Stimulated activated naive B cell treated with anti-CD40 and anti-IgM and Interleukin-4, amounts not matched to agents 10 μg/mL and 1 μg/mL and 100 μg/mL, for 72 hours (primary cell): ENCODE data around the gene TP53I13.

Source experiments
- ATAC-seq, 2 donors: fragments of 150-1000 bp; cut with Tn5 transposase; replicated peaks; 2 replicates each; pipeline ENCODE4 v1.10.0; 2021; ENCODE audit warnings: moderate library complexity in 1 of 2
- DNase-seq: peaks from one replicate; pipeline ENCODE4 v3.0.0; 2021
- H3K27ac Mint-ChIP-seq: one replicate; pipeline ENCODE4 v1.8.0; 2022; ENCODE audit warnings: mild to moderate bottlenecking, mixed read lengths
- H3K27me3 Mint-ChIP-seq, 2 donors: one replicate each; pipeline ENCODE4 v1.8.0; 2022; ENCODE audit warnings: mixed read lengths in 2 of 2
- H3K36me3 Mint-ChIP-seq, 2 donors: one replicate each; pipeline ENCODE4 v1.8.0; 2022; ENCODE audit warnings: mixed read lengths in 2 of 2, mild to moderate bottlenecking in 1 of 2
- H3K4me1 Mint-ChIP-seq, 2 donors: one replicate each; pipeline ENCODE4 v1.8.0; 2022; ENCODE audit warnings: mixed read lengths in 2 of 2, mild to moderate bottlenecking in 1 of 2
- H3K4me3 Mint-ChIP-seq, 2 donors: one replicate each; pipeline ENCODE4 v1.8.0; 2022; ENCODE audit warnings: mild to moderate bottlenecking in 2 of 2, mixed read lengths in 2 of 2, moderate library complexity in 1 of 2
- H3K9me3 Mint-ChIP-seq, 2 donors: one replicate each; pipeline ENCODE4 v1.8.0; 2022; ENCODE audit warnings: mixed read lengths in 2 of 2, mild to moderate bottlenecking in 1 of 2

The TP53I13 gene

GRCh38 chr17:29616300-29617048, 48.0 kb downstream of the TP53I13 start:
- no peaks in the 10 kb centered on the region for H3K9me3 Mint-ChIP-seq
- H3K27me3 Mint-ChIP-seq = peaks cover 17 to 32% of the 10 kb centered on the region in 2 donors
- ATAC-seq = no peak
- peak overlapping the region; percentile 85 to 87 for H3K4me3 Mint-ChIP-seq
- peaks cover 0 to 3% of the 10 kb centered on the region in 2 donors for H3K36me3 Mint-ChIP-seq
- no peak for DNase-seq
- peaks cover 41 to 74% of the 10 kb centered on the region in 2 donors for H3K4me1 Mint-ChIP-seq
- no peak overlapping the region for H3K27ac Mint-ChIP-seq

GRCh38 chr17:29617125-29617480, 48.6 kb downstream of the TP53I13 start:
- peaks cover 0 to 3% of the 10 kb centered on the region in 2 donors for H3K36me3 Mint-ChIP-seq
- DNase-seq (peak; percentile 82), ATAC-seq (peak; percentile 73 to 78)
- peak overlapping the region; percentile 85 to 87 for H3K4me3 Mint-ChIP-seq
- H3K4me1 Mint-ChIP-seq = peaks cover 44 to 81% of the 10 kb centered on the region in 2 donors
- peak overlapping the region; percentile 56 for H3K27ac Mint-ChIP-seq
- H3K27me3 Mint-ChIP-seq = peaks cover 17 to 32% of the 10 kb centered on the region in 2 donors
- no peaks in the 10 kb centered on the region for H3K9me3 Mint-ChIP-seq

- Mint-ChIP-seq H3K9me3 (no peaks in the 10 kb centered on the region), H3K36me3 (peaks cover 0 to 3% of the 10 kb centered on the region in 2 donors), H3K4me3 (peak overlapping the region; percentile 85 to 87), H3K27ac (peak overlapping the region; percentile 56), H3K27me3 (peaks cover 17 to 32% of the 10 kb centered on the region in 2 donors), H3K4me1 (peaks cover 47 to 85% of the 10 kb centered on the region in 2 donors)
- DNase-seq (peak; percentile 68), ATAC-seq (peak; percentile 32 to 38)
Measured at GRCh38 chr17:29617481-29618271, 49.2 kb downstream of the TP53I13 start.

- Mint-ChIP-seq H3K27me3 (peaks cover 17 to 32% of the 10 kb centered on the region in 2 donors), H3K4me1 (peaks cover 53 to 93% of the 10 kb centered on the region in 2 donors), H3K4me3 (peak overlapping the region; percentile 85 to 87), H3K9me3 (no peaks in the 10 kb centered on the region), H3K27ac (no peak overlapping the region), H3K36me3 (peaks cover 0 to 3% of the 10 kb centered on the region in 2 donors)
- ATAC-seq (no peak), DNase-seq (no peak)
Measured at GRCh38 chr17:29618272-29619065, 50.0 kb downstream of the TP53I13 start.

GRCh38 chr17:29619251-29619650, 50.8 kb downstream of the TP53I13 start:
- peaks cover 17 to 32% of the 10 kb centered on the region in 2 donors for H3K27me3 Mint-ChIP-seq
- ATAC-seq (no peak), DNase-seq (no peak)
- peaks cover 0 to 3% of the 10 kb centered on the region in 2 donors for H3K36me3 Mint-ChIP-seq
- H3K9me3 Mint-ChIP-seq = no peaks in the 10 kb centered on the region
- no peak overlapping the region for H3K27ac Mint-ChIP-seq
- peaks cover 55 to 94% of the 10 kb centered on the region in 2 donors for H3K4me1 Mint-ChIP-seq
- no peak overlapping the region for H3K4me3 Mint-ChIP-seq

- Mint-ChIP-seq H3K27ac (no peak overlapping the region), H3K9me3 (no peaks in the 10 kb centered on the region), H3K4me1 (peaks cover 52 to 94% of the 10 kb centered on the region in 2 donors), H3K27me3 (peaks cover 11 to 24% of the 10 kb centered on the region in 2 donors), H3K36me3 (peaks cover 0 to 7% of the 10 kb centered on the region in 2 donors), H3K4me3 (no peak overlapping the region)
- ATAC-seq (no peak), DNase-seq (no peak)
Measured at GRCh38 chr17:29620271-29620670, 51.8 kb downstream of the TP53I13 start.

GRCh38 chr17:29620779-29621500, 52.4 kb downstream of the TP53I13 start:
- Mint-ChIP-seq H3K9me3 (no peaks in the 10 kb centered on the region), H3K36me3 (peaks cover 2 to 14% of the 10 kb centered on the region in 2 donors), H3K4me3 (peak overlapping the region in 1 of 2 donors; percentile 18), H3K4me1 (peaks cover 49 to 93% of the 10 kb centered on the region in 2 donors), H3K27me3 (peaks cover 5 to 18% of the 10 kb centered on the region in 2 donors), H3K27ac (peak overlapping the region; percentile 33)
- ATAC-seq (no peak), DNase-seq (no peak)

- H3K4me1 Mint-ChIP-seq = peaks cover 45 to 93% of the 10 kb centered on the region in 2 donors
- H3K4me3 Mint-ChIP-seq = peak overlapping the region; percentile 83 to 87
- H3K9me3 Mint-ChIP-seq = no peaks in the 10 kb centered on the region
- ATAC-seq = no peak
- no peak for DNase-seq
- H3K27me3 Mint-ChIP-seq = peaks cover 5 to 13% of the 10 kb centered on the region in 2 donors
- H3K36me3 Mint-ChIP-seq = peaks cover 8 to 18% of the 10 kb centered on the region in 2 donors
- H3K27ac Mint-ChIP-seq = peak overlapping the region; percentile 75
Measured at GRCh38 chr17:29621751-29622194, 53.3 kb downstream of the TP53I13 start.
